GM23338 (cell line): ENCODE data around the gene GOLGA6L2. TPM values are rescaled to one million over a fixed set of nuclear protein-coding genes. Genes with fewer than 3 reads are reported as not detected.

Experiments used
- ATAC-seq: fragments of 200-7000 bp; cut with Tn5 transposase; 3 replicates; pipeline ENCODE4 v1.9.1; 2020
- DNase-seq: peaks from one replicate; pipeline ENCODE4 v3.0.0-alpha.2; 2015; ENCODE audit warnings: low spot score
- H2AFZ ChIP-seq: fragments of 200-600 bp; sonication (generic); 2 replicates; pipeline ENCODE4 v1.8.0; 2016; ENCODE audit warnings: antibody characterized with exemption, mild to moderate bottlenecking, moderate library complexity
- H3F3A ChIP-seq: fragments of 200-600 bp; sonication (generic); replicated peaks from 2 replicates; pipeline ENCODE4 v1.8.0; 2017; ENCODE audit warnings: antibody characterized with exemption, mixed run types, low read depth
- H3K27ac ChIP-seq: fragments of 200-600 bp; sonication (generic); 2 replicates; pipeline ENCODE4 v1.6.1; 2016; ENCODE audit warnings: low read depth
- H3K27me3 ChIP-seq: fragments of 200-600 bp; sonication (generic); 2 replicates; pipeline ENCODE4 v1.8.0; 2016; ENCODE audit warnings: mild to moderate bottlenecking, mixed run types, moderate library complexity; ENCODE audit not compliant: insufficient read depth
- H3K36me3 ChIP-seq: fragments of 200-600 bp; sonication (generic); 2 replicates; pipeline ENCODE4 v1.8.0; 2016; ENCODE audit warnings: mild to moderate bottlenecking; ENCODE audit not compliant: insufficient read depth
- H3K4me1 ChIP-seq: fragments of 200-600 bp; sonication (generic); 2 replicates; pipeline ENCODE4 v1.8.0; 2016; ENCODE audit warnings: mild to moderate bottlenecking, moderate library complexity; ENCODE audit not compliant: insufficient read depth
- H3K4me2 ChIP-seq: fragments of 200-600 bp; sonication (generic); 2 replicates; pipeline ENCODE4 v1.7.1; 2017; ENCODE audit warnings: mixed run types
- H3K4me3 ChIP-seq: fragments of 200-600 bp; sonication (generic); 2 replicates; pipeline ENCODE4 v1.6.1; 2016; ENCODE audit warnings: mixed run types
- H3K79me2 ChIP-seq: fragments of 200-600 bp; sonication (generic); replicated peaks from 2 replicates; pipeline ENCODE4 v1.8.0; 2017; ENCODE audit warnings: mild to moderate bottlenecking; ENCODE audit not compliant: insufficient read depth
- H3K9me2 ChIP-seq: fragments of 200-600 bp; sonication (generic); 2 replicates; pipeline ENCODE4 v1.8.0; 2017; ENCODE audit not compliant: insufficient read depth
- H4K20me1 ChIP-seq: fragments of 200-600 bp; sonication (generic); replicated peaks from 2 replicates; pipeline ENCODE4 v1.8.0; 2017; ENCODE audit warnings: mild to moderate bottlenecking; ENCODE audit not compliant: insufficient read depth
- H3K27ac Mint-ChIP-seq: 2 replicates; pipeline ENCODE4 v1.8.0; 2020; ENCODE audit warnings: inconsistent platforms, mild to moderate bottlenecking, moderate library complexity, mixed read lengths
- H3K27me3 Mint-ChIP-seq: 3 replicates; pipeline ENCODE4 v1.8.0; 2022; ENCODE audit warnings: low read depth, mild to moderate bottlenecking, moderate library complexity, mixed read lengths, inconsistent platforms; ENCODE audit not compliant: insufficient read depth, poor library complexity
- H3K36me3 Mint-ChIP-seq: 3 replicates; pipeline ENCODE4 v1.8.0; 2021; ENCODE audit warnings: low read depth, mild to moderate bottlenecking, inconsistent platforms, moderate library complexity, mixed read lengths
- H3K4me1 Mint-ChIP-seq: 3 replicates; pipeline ENCODE4 v1.8.0; 2020; ENCODE audit warnings: mild to moderate bottlenecking, inconsistent platforms, mixed read lengths
- H3K4me3 Mint-ChIP-seq: 3 replicates; pipeline ENCODE4 v1.8.0; 2021; ENCODE audit warnings: moderate library complexity, mild to moderate bottlenecking, inconsistent platforms, mixed read lengths
- H3K9me3 Mint-ChIP-seq: 3 replicates; pipeline ENCODE4 v1.8.0; 2020; ENCODE audit warnings: moderate library complexity, mild to moderate bottlenecking, inconsistent platforms, mixed read lengths
- CREB1 ChIP-seq: fragments of 250-450 bp; sonication (Bioruptor Pico); IDR thresholded peaks from 2 replicates; pipeline ENCODE4 v1.5.0; 2020; ENCODE audit warnings: low read depth, mild to moderate bottlenecking, moderate library complexity
- EZH2phosphoT487 ChIP-seq: fragments of 200-600 bp; sonication (generic); IDR thresholded peaks from one replicate; pipeline ENCODE4 v1.8.1; 2018; ENCODE audit warnings: antibody characterized with exemption; ENCODE audit not compliant: unreplicated experiment
- JUNB ChIP-seq: IDR thresholded peaks from one replicate; pipeline ENCODE4 v1.6.1; 2016; ENCODE audit warnings: antibody characterized with exemption; ENCODE audit not compliant: unreplicated experiment
- STAT1 ChIP-seq: IDR thresholded peaks from one replicate; pipeline ENCODE4 v1.6.1; 2016; ENCODE audit warnings: antibody characterized with exemption; ENCODE audit not compliant: unreplicated experiment
- ZNF331 ChIP-seq: fragments of 250-450 bp; sonication (Bioruptor Pico); IDR thresholded peaks from 2 replicates; pipeline ENCODE4 v1.5.0; 2020; ENCODE audit warnings: low read depth, mild to moderate bottlenecking, moderate library complexity
- polyA plus RNA-seq: library from polyadenylated mRNA; unstranded; fragments of >200 nt; fragmentation: Nextera tagmentation; extraction: Ambion mirVana; gene quantifications from 2 replicates; pipeline ENCODE4 v1.2.1, GENCODE V29; 2016
- total RNA-seq: library from RNA; depleted of rRNA; stranded (reverse); fragments of >200 nt; shearing (Covaris generic); gene quantifications from 2 replicates; pipeline ENCODE4 v1.2.3, GENCODE V29; 2014
- TF ChIP-seq, protein P1 (sequence below): fragments of 250-450 bp; sonication (Bioruptor Pico); IDR thresholded peaks from 2 replicates; pipeline ENCODE4 v1.5.0; 2020; ENCODE audit warnings: mild to moderate bottlenecking, moderate library complexity

Gene GOLGA6L2
- total and polyA plus RNA-seq, 2 experiments from 2014 or later, result not detected

- TF ChIP-seq, protein P1, sequence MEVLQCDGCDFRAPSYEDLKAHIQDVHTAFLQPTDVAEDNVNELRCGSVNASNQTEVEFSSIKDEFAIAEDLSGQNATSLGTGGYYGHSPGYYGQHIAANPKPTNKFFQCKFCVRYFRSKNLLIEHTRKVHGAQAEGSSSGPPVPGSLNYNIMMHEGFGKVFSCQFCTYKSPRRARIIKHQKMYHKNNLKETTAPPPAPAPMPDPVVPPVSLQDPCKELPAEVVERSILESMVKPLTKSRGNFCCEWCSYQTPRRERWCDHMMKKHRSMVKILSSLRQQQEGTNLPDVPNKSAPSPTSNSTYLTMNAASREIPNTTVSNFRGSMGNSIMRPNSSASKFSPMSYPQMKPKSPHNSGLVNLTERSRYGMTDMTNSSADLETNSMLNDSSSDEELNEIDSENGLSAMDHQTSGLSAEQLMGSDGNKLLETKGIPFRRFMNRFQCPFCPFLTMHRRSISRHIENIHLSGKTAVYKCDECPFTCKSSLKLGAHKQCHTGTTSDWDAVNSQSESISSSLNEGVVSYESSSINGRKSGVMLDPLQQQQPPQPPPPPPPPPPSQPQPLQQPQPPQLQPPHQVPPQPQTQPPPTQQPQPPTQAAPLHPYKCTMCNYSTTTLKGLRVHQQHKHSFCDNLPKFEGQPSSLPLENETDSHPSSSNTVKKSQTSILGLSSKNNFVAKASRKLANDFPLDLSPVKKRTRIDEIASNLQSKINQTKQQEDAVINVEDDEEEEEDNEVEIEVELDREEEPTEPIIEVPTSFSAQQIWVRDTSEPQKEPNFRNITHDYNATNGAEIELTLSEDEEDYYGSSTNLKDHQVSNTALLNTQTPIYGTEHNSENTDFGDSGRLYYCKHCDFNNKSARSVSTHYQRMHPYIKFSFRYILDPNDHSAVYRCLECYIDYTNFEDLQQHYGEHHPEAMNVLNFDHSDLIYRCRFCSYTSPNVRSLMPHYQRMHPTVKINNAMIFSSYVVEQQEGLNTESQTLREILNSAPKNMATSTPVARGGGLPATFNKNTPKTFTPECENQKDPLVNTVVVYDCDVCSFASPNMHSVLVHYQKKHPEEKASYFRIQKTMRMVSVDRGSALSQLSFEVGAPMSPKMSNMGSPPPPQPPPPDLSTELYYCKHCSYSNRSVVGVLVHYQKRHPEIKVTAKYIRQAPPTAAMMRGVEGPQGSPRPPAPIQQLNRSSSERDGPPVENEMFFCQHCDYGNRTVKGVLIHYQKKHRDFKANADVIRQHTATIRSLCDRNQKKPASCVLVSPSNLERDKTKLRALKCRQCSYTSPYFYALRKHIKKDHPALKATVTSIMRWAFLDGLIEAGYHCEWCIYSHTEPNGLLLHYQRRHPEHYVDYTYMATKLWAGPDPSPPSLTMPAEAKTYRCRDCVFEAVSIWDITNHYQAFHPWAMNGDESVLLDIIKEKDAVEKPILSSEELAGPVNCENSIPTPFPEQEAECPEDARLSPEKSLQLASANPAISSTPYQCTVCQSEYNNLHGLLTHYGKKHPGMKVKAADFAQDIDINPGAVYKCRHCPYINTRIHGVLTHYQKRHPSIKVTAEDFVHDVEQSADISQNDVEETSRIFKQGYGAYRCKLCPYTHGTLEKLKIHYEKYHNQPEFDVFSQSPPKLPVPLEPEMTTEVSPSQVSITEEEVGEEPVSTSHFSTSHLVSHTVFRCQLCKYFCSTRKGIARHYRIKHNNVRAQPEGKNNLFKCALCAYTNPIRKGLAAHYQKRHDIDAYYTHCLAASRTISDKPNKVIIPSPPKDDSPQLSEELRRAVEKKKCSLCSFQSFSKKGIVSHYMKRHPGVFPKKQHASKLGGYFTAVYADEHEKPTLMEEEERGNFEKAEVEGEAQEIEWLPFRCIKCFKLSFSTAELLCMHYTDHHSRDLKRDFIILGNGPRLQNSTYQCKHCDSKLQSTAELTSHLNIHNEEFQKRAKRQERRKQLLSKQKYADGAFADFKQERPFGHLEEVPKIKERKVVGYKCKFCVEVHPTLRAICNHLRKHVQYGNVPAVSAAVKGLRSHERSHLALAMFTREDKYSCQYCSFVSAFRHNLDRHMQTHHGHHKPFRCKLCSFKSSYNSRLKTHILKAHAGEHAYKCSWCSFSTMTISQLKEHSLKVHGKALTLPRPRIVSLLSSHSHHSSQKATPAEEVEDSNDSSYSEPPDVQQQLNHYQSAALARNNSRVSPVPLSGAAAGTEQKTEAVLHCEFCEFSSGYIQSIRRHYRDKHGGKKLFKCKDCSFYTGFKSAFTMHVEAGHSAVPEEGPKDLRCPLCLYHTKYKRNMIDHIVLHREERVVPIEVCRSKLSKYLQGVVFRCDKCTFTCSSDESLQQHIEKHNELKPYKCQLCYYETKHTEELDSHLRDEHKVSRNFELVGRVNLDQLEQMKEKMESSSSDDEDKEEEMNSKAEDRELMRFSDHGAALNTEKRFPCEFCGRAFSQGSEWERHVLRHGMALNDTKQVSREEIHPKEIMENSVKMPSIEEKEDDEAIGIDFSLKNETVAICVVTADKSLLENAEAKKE (CRISPR knock-in tag), result no peak
- TF ChIP-seq JUNB, result no peak
- no peak for TF ChIP-seq EZH2phosphoT487
- no peak for TF ChIP-seq ZNF331
- TF ChIP-seq CREB1, result no peak
Observed at GRCh38 chr15:23477920-23478319, 30.9 kb upstream of the GOLGA6L2 start (continued).

- H3K79me2 ChIP-seq, result no peaks in the 10 kb centered on the region
- no peaks in the 10 kb centered on the region for H3K4me1 Mint-ChIP-seq
- no peak for DNase-seq
- H3K36me3 Mint-ChIP-seq, result no peaks in the 10 kb centered on the region
- no peaks in the 10 kb centered on the region for H3K36me3 ChIP-seq
- no peak overlapping the region for H3K4me3 Mint-ChIP-seq
- no peak for ATAC-seq
- H3K9me3 Mint-ChIP-seq, result peaks cover 68% of the 10 kb centered on the region
- H3K27me3 ChIP-seq, result no peaks in the 10 kb centered on the region
- peaks cover 2% of the 10 kb centered on the region for H3K27me3 Mint-ChIP-seq
- H3K4me3 ChIP-seq, result no peak overlapping the region
- H3K27ac Mint-ChIP-seq, result no peak overlapping the region
- H3F3A ChIP-seq, result no peaks in the 10 kb centered on the region
- H2AFZ ChIP-seq, result no peak overlapping the region
- H3K4me1 ChIP-seq, result no peaks in the 10 kb centered on the region
- H3K4me2 ChIP-seq, result no peak overlapping the region
- no peaks in the 10 kb centered on the region; the same call in 1 of the 2 replicates for H4K20me1 ChIP-seq
- no peak overlapping the region for H3K27ac ChIP-seq
- peaks cover 8% of the 10 kb centered on the region; the same call in 1 of the 2 replicates for H3K9me2 ChIP-seq
- TF ChIP-seq, protein P1 (CRISPR knock-in tag), result no peak
- TF ChIP-seq STAT1 (no peak), ZNF331 (no peak)
Observed at GRCh38 chr15:23472678-23473077, 25.6 kb upstream of the GOLGA6L2 start.
